IMR-90 (cell line): ENCODE data around the gene GOSR1. TPM values are rescaled to one million over a fixed set of nuclear protein-coding genes. Genes with fewer than 3 reads are reported as not detected.

Experiments
- ATAC-seq: fragments of 200-7000 bp; cut with Tn5 transposase; 2 replicates; pipeline ENCODE4 v1.9.1; 2020; ENCODE audit warnings: low read depth, mild to moderate bottlenecking, moderate library complexity
- BruUV-seq: library from RNA; stranded (reverse); fragments of 400-500 nt; replicated peaks from 2 replicates; lab custom pipeline; 2021; lab: Mats Ljungman, UMichigan
- CTCF ChIA-PET: fragments of 300-600 bp; formaldehyde crosslinking; extraction: SDS; loops from one replicate; lab custom pipeline; 2021; ENCODE audit warnings: antibody characterized with exemption; lab: Yijun Ruan, JAX
- POLR2A ChIA-PET: fragments of 300-600 bp; sonication (Branson Sonifier 250); formaldehyde crosslinking; loops from one replicate; lab custom pipeline; 2022; ENCODE audit warnings: antibody characterized with exemption; ENCODE audit not compliant: unreplicated experiment; lab: Charles Lee
- DNase-seq: peaks from one replicate; pipeline ENCODE4 v3.0.0; 2013
- H2AFZ ChIP-seq: replicated peaks from 2 replicates; pipeline ENCODE3; 2013; ENCODE audit warnings: low read length, mild to moderate bottlenecking; ENCODE audit not compliant: poor library complexity
- H2AK5ac ChIP-seq: 2 replicates; pipeline ENCODE4 v1.6.1; 2013; ENCODE audit warnings: low read depth, low read length, inconsistent platforms
- H2AK9ac ChIP-seq: replicated peaks from 2 replicates; pipeline ENCODE3; 2013; ENCODE audit warnings: mild to moderate bottlenecking, low read depth, low read length, moderate library complexity; ENCODE audit not compliant: poor library complexity
- H2BK120ac ChIP-seq: 2 replicates; pipeline ENCODE4 v1.6.1; 2013; ENCODE audit warnings: low read depth, low read length, inconsistent platforms
- H2BK15ac ChIP-seq: 3 replicates; pipeline ENCODE4 v1.6.1; 2013; ENCODE audit warnings: low read depth, low read length, inconsistent platforms
- H2BK20ac ChIP-seq: 2 replicates; pipeline ENCODE4 v1.6.1; 2013; ENCODE audit warnings: low read depth, mild to moderate bottlenecking, inconsistent platforms, low read length, moderate library complexity
- H2BK5ac ChIP-seq: 2 replicates; pipeline ENCODE4 v1.6.1; 2013; ENCODE audit warnings: mild to moderate bottlenecking, low read depth, low read length, inconsistent platforms; ENCODE audit not compliant: poor library complexity, severe bottlenecking
- H3K14ac ChIP-seq: replicated peaks from 2 replicates; pipeline ENCODE4 v1.6.1; 2013; ENCODE audit warnings: low read depth, low read length, inconsistent platforms
- H3K18ac ChIP-seq: 2 replicates; pipeline ENCODE4 v1.6.1; 2013; ENCODE audit warnings: low read depth, low read length, control low read depth
- H3K23ac ChIP-seq: 2 replicates; pipeline ENCODE4 v1.6.1; 2013; ENCODE audit warnings: low read depth, low read length, inconsistent platforms
- H3K27ac ChIP-seq: 2 replicates; pipeline ENCODE4 v1.5.1; 2013; ENCODE audit warnings: mild to moderate bottlenecking, control low read depth, low read length; ENCODE audit not compliant: insufficient read depth
- H3K27me3 ChIP-seq: 2 replicates; pipeline ENCODE4 v1.6.1; 2013; ENCODE audit warnings: low read length; ENCODE audit not compliant: control insufficient read depth, insufficient read depth
- H3K36me3 ChIP-seq: 2 replicates; pipeline ENCODE4 v1.6.1; 2013; ENCODE audit warnings: low read length, mixed read lengths; ENCODE audit not compliant: control insufficient read depth, insufficient read depth
- H3K4ac ChIP-seq: 2 replicates; pipeline ENCODE4 v1.6.1; 2013; ENCODE audit warnings: low read depth, low read length, inconsistent platforms
- H3K4me1 ChIP-seq: 2 replicates; pipeline ENCODE4 v1.6.1; 2013; ENCODE audit warnings: low read length, mixed read lengths; ENCODE audit not compliant: control insufficient read depth, insufficient read depth
- H3K4me2 ChIP-seq: 2 replicates; pipeline ENCODE4 v1.6.1; 2013; ENCODE audit warnings: low read depth, mild to moderate bottlenecking, control low read depth, low read length, moderate library complexity
- H3K4me3 ChIP-seq: 2 replicates; pipeline ENCODE4 v1.5.1; 2013; ENCODE audit warnings: low read depth, mild to moderate bottlenecking, control low read depth, low read length, moderate library complexity; ENCODE audit not compliant: insufficient read depth
- H3K56ac ChIP-seq: 2 replicates; pipeline ENCODE4 v1.6.1; 2013; ENCODE audit warnings: low read length, inconsistent platforms; ENCODE audit not compliant: insufficient read depth; ENCODE audit errors: extremely low read depth
- H3K79me1 ChIP-seq, 2 experiments: 2 replicates each; pipeline ENCODE4 v1.6.1; 2013; ENCODE audit warnings: low read length in 2 of 2, inconsistent platforms in 1 of 2, low read depth in 1 of 2
- H3K9ac ChIP-seq: 2 replicates; pipeline ENCODE4 v1.6.1; 2013; ENCODE audit warnings: low read depth, low read length, control low read depth
- H3K9me1 ChIP-seq: 2 replicates; pipeline ENCODE4 v1.6.1; 2013; ENCODE audit warnings: low read length, inconsistent platforms; ENCODE audit not compliant: insufficient read depth
- H3K9me3 ChIP-seq: 2 replicates; pipeline ENCODE4 v1.6.1; 2013; ENCODE audit warnings: low read length; ENCODE audit not compliant: control insufficient read depth, insufficient read depth
- H4K20me1 ChIP-seq: 2 replicates; pipeline ENCODE4 v1.6.1; 2013; ENCODE audit warnings: low read length, inconsistent platforms; ENCODE audit not compliant: insufficient read depth
- H4K5ac ChIP-seq: 2 replicates; pipeline ENCODE4 v1.6.1; 2013; ENCODE audit warnings: mild to moderate bottlenecking, low read depth, low read length, control low read depth
- H4K8ac ChIP-seq, 2 experiments: 2 replicates each; pipeline ENCODE4 v1.6.1; 2013; ENCODE audit warnings: low read depth in 2 of 2, low read length in 2 of 2, control low read depth in 1 of 2, inconsistent platforms in 1 of 2
- H4K91ac ChIP-seq: 2 replicates; pipeline ENCODE4 v1.6.1; 2013; ENCODE audit warnings: low read depth, low read length, inconsistent platforms; ENCODE audit not compliant: insufficient read depth
- BHLHE40 ChIP-seq: fragments of 150-350 bp; IDR thresholded peaks from 2 replicates; pipeline ENCODE4 v1.6.1; 2016; ENCODE audit warnings: mild to moderate bottlenecking, low read depth, low read length
- CHD1 ChIP-seq: IDR thresholded peaks from 2 replicates; pipeline ENCODE4 v1.6.1; 2012; ENCODE audit warnings: low read depth, low read length, improper control_type of control experiment
- FOS ChIP-seq: fragments of 150-350 bp; IDR thresholded peaks from 2 replicates; pipeline ENCODE4 v1.6.1; 2016; ENCODE audit warnings: low read depth, low read length
- MAFK ChIP-seq: IDR thresholded peaks from 2 replicates; pipeline ENCODE4 v1.6.1; 2012; ENCODE audit warnings: low read depth, low read length, improper control_type of control experiment
- MXI1 ChIP-seq: IDR thresholded peaks from 2 replicates; pipeline ENCODE4 v1.6.1; 2012; ENCODE audit warnings: low read depth, mild to moderate bottlenecking, low read length, moderate library complexity, borderline replicate concordance
- NFE2L2 ChIP-seq: fragments of 150-350 bp; IDR thresholded peaks from 2 replicates; pipeline ENCODE4 v1.6.1; 2016; ENCODE audit warnings: low read depth, mild to moderate bottlenecking, low read length
- POLR2A ChIP-seq: IDR thresholded peaks from 2 replicates; pipeline ENCODE4 v1.6.1; 2012; ENCODE audit warnings: mild to moderate bottlenecking, low read depth, low read length
- RCOR1 ChIP-seq: IDR thresholded peaks from 2 replicates; pipeline ENCODE4 v1.6.1; 2012; ENCODE audit warnings: mild to moderate bottlenecking, low read length, improper control_type of control experiment; ENCODE audit not compliant: insufficient replicate concordance
- RFX5 ChIP-seq: IDR thresholded peaks from 2 replicates; pipeline ENCODE4 v1.8.0; 2012; ENCODE audit warnings: low read depth, mild to moderate bottlenecking, low read length, moderate library complexity
- WGBS, 2 experiments: methylation state at CpG; one replicate each; pipeline versions ENCODE4 v1.1.5 to v1.1.7; 2013; ENCODE audit warnings: missing lambda C conversion rate in 2 of 2; ENCODE audit not compliant: insufficient read length in 1 of 2; ENCODE audit errors: extremely low coverage in 2 of 2; 5-methylcytosine and 5-hydroxymethylcytosine counted together
- dilution Hi-C: fragments of 300-500 bp; cut with HindIII; formaldehyde crosslinking; loops from one replicate; pipeline ENCODE4 v1.14.3; 2018; ENCODE audit warnings: low sequenced_read_pairs; ENCODE audit not compliant: unreplicated experiment
- in situ Hi-C: fragments of 300-500 bp; cut with MboI; formaldehyde crosslinking; loops from 3 replicates; pipeline ENCODE4 v1.14.3; 2019; ENCODE audit warnings: low sequenced_read_pairs, inconsistent platforms, mixed read lengths
- intact Hi-C: fragments of 100-400 bp; cut with micrococcal nuclease; formaldehyde crosslinking; loops from 2 replicates; pipeline ENCODE4 v1.10.0; 2022
- polyA plus RNA-seq, 3 experiments: library from polyadenylated mRNA; depleted of rRNA; stranded (reverse); fragments of >200 nt; gene quantifications; 2 replicates each; pipeline ENCODE4 v1.2.3, GENCODE V29; 2012; ENCODE audit warnings: low replicate concordance in 1 of 3
- total RNA-seq: library from RNA; depleted of rRNA; stranded (reverse); fragments of >200 nt; gene quantifications from 2 replicates; pipeline ENCODE4 v1.2.3, GENCODE V29; 2012
- TF ChIP-seq, protein P1 (sequence below): fragments of 150-350 bp; IDR thresholded peaks from 2 replicates; pipeline ENCODE4 v1.6.1; 2016; ENCODE audit warnings: low read depth, mild to moderate bottlenecking, low read length, moderate library complexity, borderline replicate concordance
- TF ChIP-seq, protein P2 (sequence below): fragments of 150-350 bp; IDR thresholded peaks from 2 replicates; pipeline ENCODE4 v1.6.1; 2017; ENCODE audit warnings: mild to moderate bottlenecking, antibody characterized with exemption, low read length, low read depth

The GOSR1 gene
- total and polyA plus RNA-seq, 2 of the 4 experiments (the other 2 are of a cell fraction) = 21.2 to 47.5 TPM

DNA sequence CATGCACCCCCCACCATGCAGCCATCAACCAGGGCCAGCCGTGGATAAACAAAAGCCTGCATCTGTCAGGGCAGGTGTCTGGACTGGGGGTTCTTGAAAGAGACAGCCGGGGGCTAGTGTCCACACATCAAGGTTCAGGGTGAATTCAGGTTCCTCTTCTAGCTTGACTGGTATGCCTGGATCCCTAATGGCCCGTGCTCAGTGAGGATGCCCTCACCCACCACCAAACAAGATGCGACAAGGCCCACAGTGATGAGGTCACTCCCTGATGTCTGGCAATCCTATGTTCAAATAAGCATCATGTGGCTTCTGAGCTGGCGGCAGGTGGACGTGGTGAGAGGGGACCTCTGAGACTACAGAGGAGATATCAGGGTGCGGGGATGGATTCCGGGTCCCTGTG, 64.6 kb downstream of the GOSR1 start:
- Histone ChIP-seq H3K9me3 (no peaks in the 10 kb centered on the region), H4K8ac (no peak overlapping the region), H3K56ac (no peak overlapping the region), H3K9me1 (no peaks in the 10 kb centered on the region), H3K27me3 (peaks cover 7% of the 10 kb centered on the region), H3K27ac (no peak overlapping the region), H4K5ac (no peak overlapping the region), H4K91ac (no peak overlapping the region), H2AK9ac (no peak overlapping the region), H2BK15ac (no peak overlapping the region), H2AFZ (no peak overlapping the region), H2BK5ac (no peak overlapping the region), H3K4me2 (no peak overlapping the region), H3K14ac (no peak overlapping the region), H3K18ac (no peak overlapping the region), H3K4me3 (no peak overlapping the region), H3K4me1 (no peaks in the 10 kb centered on the region), H2BK20ac (no peak overlapping the region), H3K9ac (no peak overlapping the region), H3K4ac (no peak overlapping the region), H4K20me1 (no peaks in the 10 kb centered on the region), H3K79me1 (no peaks in the 10 kb centered on the region), H3K36me3 (no peaks in the 10 kb centered on the region), H3K23ac (no peak overlapping the region), H2BK120ac (no peak overlapping the region), H2AK5ac (no peak overlapping the region)
- CTCF ChIA-PET = no interaction called here
- intact Hi-C loops = no loop called here
- dilution Hi-C loops = no loop called here
- ATAC-seq (no peak), DNase-seq (no peak)
- no CpG with 5 or more reads among the region's 8 CpGs for WGBS, 2 experiments
- no peak for TF ChIP-seq RFX5
- TF ChIP-seq MAFK = no peak
- no peak for TF ChIP-seq RCOR1
- no peak for TF ChIP-seq MXI1
- no peak for TF ChIP-seq FOS
- no peak for TF ChIP-seq POLR2A
- TF ChIP-seq CHD1 = no peak
- TF ChIP-seq, protein P1, sequence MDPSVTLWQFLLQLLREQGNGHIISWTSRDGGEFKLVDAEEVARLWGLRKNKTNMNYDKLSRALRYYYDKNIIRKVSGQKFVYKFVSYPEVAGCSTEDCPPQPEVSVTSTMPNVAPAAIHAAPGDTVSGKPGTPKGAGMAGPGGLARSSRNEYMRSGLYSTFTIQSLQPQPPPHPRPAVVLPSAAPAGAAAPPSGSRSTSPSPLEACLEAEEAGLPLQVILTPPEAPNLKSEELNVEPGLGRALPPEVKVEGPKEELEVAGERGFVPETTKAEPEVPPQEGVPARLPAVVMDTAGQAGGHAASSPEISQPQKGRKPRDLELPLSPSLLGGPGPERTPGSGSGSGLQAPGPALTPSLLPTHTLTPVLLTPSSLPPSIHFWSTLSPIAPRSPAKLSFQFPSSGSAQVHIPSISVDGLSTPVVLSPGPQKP = no peak
- TF ChIP-seq, protein P2, sequence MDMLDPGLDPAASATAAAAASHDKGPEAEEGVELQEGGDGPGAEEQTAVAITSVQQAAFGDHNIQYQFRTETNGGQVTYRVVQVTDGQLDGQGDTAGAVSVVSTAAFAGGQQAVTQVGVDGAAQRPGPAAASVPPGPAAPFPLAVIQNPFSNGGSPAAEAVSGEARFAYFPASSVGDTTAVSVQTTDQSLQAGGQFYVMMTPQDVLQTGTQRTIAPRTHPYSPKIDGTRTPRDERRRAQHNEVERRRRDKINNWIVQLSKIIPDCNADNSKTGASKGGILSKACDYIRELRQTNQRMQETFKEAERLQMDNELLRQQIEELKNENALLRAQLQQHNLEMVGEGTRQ = no peak
- TF ChIP-seq NFE2L2 = no peak
- TF ChIP-seq BHLHE40 = no peak
- no TSS peak for BruUV-seq
- in situ Hi-C loops = no loop called here
- POLR2A ChIA-PET = no interaction called here
